HG03575 (cell line): Measurements from ENCODE around the gene VWA2.

Source experiments
- ATAC-seq: cut with Tn5 transposase; IDR thresholded peaks from one replicate; pipeline ENCODE4 v1.9.1; 2021; ENCODE audit not compliant: unreplicated experiment, insufficient number of reproducible peaks, low FRiP score; ENCODE audit errors: extremely low read depth

The VWA2 gene

DNA sequence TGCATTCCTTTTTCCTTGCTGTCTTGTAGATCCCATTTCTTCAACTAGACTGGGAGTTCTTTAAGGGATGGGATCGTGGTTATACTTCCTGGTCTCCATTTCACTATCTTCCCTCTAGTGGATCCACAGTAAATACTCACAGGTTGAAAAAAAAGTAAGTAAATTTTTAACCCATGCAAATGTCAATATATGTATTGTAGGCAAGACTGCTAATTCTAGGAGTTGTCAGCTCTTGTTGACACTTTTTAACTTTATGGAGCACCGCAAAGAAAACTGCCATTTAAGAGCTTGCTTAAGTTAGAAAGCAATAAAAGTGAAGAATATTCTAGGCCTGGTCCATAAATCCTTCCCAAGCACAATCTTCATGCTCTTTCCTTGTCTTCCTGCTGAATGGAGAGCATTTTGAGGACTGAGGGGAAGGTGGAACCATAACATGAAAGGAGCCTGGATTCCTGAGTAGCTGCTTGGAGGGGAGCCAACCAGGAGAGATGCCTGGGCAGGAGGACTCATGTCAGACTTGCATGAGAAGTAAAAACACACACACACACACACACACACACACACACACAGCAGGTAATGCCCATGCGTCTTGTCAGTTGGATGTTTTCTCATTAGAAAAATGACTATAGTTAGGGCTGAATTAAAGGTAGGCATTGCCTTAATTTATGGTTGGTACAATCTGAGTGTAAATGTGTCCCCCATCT is 32.2 kb downstream of the VWA2 start:
- ATAC-seq: no peak

GRCh38 chr10:114271779-114272167 is 32.7 kb downstream of the VWA2 start:
- ATAC-seq: no peak

DNA sequence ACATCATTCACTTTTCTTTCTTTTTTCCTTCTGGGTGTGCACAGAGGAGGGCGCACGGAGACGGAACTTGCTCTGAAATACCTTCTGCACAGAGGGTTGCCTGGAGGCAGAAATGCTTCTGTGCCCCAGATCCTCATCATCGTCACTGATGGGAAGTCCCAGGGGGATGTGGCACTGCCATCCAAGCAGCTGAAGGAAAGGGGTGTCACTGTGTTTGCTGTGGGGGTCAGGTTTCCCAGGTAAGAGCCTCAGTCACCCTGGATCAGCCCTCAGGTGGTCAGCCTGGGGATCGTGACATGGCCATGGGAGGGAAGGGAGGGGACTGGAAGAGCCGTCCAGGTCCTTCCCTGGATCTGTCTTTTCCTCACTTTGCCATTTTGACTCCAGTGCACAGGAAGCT is 33.6 kb downstream of the VWA2 start:
- no peak for ATAC-seq

GRCh38 chr10:114273910-114274309 is 34.9 kb downstream of the VWA2 start:
- ATAC-seq: no peak

- ATAC-seq: no peak
These were observed 35.8 kb downstream of the VWA2 start for GRCh38 chr10:114274616-114275453.

DNA sequence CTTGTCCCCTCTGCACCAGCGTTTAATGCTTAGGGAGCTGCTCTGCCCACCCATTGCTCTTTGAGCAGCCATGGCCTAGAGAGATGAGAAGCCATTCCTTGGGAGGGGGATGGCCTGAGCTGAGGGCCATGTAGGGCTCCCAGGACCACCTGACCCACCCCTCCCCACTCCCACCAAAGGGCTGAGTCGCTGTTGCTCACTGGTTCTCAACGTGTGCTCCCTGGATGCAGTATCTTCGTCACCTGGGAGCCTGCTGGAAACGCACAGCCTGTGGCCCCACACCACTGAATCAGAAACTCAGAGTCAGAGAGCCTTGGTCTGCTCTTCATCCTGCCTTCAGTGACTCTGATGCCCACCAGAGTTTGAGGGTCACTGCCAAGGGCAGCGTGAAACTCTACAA is 37.0 kb downstream of the VWA2 start:
- ATAC-seq: no peak

DNA sequence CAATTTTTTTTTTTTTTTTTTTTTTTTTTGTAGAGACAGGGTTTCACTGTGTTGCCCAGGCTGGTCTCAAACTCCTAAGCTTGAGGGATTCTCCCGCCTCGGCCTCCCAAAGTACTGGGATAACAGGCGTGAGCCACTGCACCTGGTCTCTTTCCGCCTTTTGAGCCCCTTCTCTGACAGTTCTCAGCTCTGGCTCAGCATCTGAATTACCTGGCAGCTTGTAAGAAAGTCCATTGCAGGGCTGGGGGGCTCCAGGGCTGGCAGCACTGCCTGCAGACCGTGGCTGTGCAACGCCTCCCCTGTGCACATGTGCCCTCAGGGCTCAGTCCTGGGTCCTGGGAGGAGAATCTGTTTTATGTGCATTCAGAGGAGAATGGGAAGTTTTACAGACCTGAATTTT is 37.6 kb downstream of the VWA2 start:
- ATAC-seq: no peak

- ATAC-seq: no peak
These were observed 39.3 kb downstream of the VWA2 start for GRCh38 chr10:114278140-114278883.

DNA sequence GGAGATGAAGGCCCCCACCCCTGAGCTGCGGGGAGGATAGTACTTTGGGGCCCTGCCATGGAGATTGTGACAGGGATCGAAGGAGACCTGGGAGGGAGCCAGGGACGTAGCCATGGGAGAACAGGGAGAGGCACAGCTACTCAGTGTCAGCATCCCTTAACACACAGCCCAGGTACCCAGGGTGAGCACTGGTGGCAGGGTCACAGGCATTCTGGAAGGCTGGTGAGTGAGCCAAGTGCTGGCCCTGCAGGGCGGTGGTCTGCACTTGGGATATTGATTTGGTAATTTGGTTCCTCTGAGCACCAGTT is 39.8 kb downstream of the VWA2 start:
- no peak for ATAC-seq

DNA sequence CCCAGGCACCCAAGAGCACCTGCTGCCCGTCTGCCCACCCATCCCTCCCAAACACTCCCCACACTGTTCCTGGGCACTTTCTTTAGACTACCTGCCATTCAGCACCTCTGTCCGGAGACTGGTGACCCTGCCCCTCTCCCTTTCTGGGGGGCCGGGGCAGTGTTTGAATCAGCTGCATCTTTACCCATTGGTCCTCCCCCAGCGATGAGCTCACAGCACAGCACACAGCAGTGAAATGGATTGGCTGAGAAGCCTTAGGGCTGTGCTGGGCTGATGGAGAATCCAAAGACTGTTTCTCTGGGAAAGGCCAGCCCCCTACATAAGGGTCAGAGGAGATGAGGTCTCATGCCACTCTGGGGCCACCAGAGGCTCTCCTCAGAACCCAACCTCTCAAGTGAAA is 40.2 kb downstream of the VWA2 start:
- ATAC-seq: no peak

GRCh38 chr10:114279901-114280644 is 41.0 kb downstream of the VWA2 start:
- ATAC-seq: no peak

DNA sequence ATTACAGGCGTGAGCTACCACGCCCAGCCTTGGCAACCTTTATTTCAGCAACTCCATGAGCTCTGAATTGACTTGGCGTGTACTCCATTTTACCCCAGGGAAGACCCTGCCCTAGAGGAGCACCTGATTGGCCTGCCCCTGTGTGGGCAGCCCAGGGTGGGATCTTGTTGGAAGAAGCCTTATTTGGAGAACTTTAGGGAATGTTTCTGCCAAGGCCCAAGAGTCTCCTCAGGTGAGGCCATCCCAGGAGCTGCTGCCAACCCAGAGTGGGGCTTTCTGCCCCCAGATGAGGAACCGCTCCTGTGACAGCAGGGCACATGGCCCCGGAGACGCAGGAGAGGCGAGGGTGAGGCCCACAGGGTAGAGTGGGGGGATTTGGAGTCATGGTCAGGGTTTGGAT is 42.0 kb downstream of the VWA2 start:
- ATAC-seq: no peak

- no peak for ATAC-seq
These were observed 42.4 kb downstream of the VWA2 start for GRCh38 chr10:114281461-114281860.

GRCh38 chr10:114282526-114282925 is 43.5 kb downstream of the VWA2 start:
- ATAC-seq: no peak

GRCh38 chr10:114283091-114283490 is 44.0 kb downstream of the VWA2 start:
- ATAC-seq: no peak

GRCh38 chr10:114283535-114284234 is 44.6 kb downstream of the VWA2 start:
- ATAC-seq: no peak

DNA sequence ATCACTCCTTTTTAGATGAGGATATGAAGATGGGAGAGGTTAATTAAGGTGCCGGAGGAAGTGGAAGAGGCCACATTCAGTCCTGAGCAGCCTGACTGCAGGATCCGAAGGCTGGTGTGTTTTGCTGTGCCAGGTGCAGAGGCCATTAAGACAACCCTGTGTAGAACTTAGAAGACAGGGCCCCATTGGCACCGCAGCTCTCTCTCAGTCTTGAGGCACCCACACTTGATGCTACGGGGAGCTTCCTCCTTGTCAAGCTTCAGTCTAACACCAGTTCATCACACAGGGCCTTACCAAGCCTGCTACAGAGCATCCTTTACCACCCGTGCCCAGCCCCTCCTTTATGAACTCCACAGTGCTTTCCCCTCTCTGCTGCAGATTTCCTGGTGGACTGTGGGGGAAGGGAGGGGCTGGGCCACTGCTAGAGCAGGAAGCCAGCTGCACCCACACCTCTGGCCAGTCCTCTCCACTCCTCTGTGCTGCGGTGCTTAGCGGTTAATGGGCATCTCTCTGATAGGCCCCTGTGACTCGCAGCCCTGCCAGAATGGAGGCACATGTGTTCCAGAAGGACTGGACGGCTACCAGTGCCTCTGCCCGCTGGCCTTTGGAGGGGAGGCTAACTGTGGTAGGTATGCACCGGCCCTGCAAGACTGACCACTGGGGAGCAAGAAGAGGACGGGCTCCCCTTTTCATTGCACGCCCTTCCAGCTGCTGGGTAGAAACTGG is 45.5 kb downstream of the VWA2 start:
- no peak for ATAC-seq

DNA sequence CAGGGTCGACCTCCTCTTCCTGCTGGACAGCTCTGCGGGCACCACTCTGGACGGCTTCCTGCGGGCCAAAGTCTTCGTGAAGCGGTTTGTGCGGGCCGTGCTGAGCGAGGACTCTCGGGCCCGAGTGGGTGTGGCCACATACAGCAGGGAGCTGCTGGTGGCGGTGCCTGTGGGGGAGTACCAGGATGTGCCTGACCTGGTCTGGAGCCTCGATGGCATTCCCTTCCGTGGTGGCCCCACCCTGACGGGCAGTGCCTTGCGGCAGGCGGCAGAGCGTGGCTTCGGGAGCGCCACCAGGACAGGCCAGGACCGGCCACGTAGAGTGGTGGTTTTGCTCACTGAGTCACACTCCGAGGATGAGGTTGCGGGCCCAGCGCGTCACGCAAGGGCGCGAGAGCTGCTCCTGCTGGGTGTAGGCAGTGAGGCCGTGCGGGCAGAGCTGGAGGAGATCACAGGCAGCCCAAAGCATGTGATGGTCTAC is 46.9 kb downstream of the VWA2 start:
- ATAC-seq: no peak
